ENCODE measurements around the gene POU3F2. TPM values are rescaled to one million over a fixed set of nuclear protein-coding genes. Genes with fewer than 3 reads are reported as not detected.

POU3F2 gene
- total RNA-seq, 1 donor from 2014 or later = not detected

DNA sequence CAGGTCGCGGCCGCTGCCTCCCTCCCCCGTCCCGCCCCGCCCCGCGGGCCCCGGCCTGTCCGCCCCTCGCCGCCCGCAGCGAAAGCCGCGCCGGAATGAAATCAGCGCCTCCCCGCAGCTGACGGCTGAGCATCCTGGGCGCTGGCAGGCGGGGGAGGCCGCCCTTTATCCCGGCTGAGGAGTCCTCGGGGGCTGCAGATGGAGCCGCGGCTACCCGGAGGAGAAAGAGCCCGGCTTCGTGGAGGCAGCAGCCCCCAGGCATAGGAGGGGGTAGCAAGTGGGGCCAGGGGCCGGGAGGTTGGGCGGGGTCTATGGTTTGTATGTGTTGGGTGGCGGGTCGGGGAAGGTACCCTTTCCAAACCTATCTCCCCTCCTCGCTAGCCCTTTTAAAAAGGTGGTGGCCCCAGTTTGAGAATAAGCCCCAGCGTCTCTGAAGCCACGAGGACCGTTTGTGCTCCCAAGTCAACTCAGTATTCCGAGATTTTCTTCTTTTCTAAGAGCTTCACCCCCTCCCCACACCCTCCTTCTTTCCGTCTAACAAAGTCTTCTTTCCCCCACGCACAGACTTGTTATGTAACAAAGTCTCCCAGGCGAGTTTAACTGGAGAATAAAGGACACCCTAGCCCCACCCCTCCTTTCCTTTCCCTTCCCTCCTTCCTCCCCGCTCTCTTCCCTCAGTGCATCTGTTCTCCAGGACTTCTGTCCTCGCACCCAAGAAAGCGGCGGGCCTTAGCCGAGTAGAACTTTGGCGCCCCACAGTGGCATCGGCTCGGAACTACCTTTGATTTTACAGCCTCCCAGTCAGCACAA, 11.0 kb downstream of the POU3F2 start:
- intact Hi-C loops (cut with micrococcal nuclease) = loop anchor here (1.0 to 5.0 kb wide), 9 partner anchors 11 to 1777 kb away; partner anchors contain the start of genes FBXL4 and POU3F2
- Mint-ChIP-seq H3K4me1 (peaks cover 30% of the 10 kb centered on the region), H3K4me3 (peak overlapping the region; percentile 74), H3K27ac (no peak overlapping the region), H3K9me3 (no peaks in the 10 kb centered on the region), H3K27me3 (peaks cover 78% of the 10 kb centered on the region), H3K36me3 (ENCODE audit: low read depth) (no peaks in the 10 kb centered on the region)
- DNase-seq (peak; percentile 60), ATAC-seq (ENCODE audit: low read depth) (peak; percentile 77)
- POLR2A ChIA-PET = no interaction called here
- CTCF ChIA-PET = interaction anchor here (0.7 to 1.8 kb wide), 2 partner anchors 15 to 17 kb away, joined by 3 to 4 read pairs; no protein-coding TSS in a partner anchor
- TF ChIP-seq, protein P1, sequence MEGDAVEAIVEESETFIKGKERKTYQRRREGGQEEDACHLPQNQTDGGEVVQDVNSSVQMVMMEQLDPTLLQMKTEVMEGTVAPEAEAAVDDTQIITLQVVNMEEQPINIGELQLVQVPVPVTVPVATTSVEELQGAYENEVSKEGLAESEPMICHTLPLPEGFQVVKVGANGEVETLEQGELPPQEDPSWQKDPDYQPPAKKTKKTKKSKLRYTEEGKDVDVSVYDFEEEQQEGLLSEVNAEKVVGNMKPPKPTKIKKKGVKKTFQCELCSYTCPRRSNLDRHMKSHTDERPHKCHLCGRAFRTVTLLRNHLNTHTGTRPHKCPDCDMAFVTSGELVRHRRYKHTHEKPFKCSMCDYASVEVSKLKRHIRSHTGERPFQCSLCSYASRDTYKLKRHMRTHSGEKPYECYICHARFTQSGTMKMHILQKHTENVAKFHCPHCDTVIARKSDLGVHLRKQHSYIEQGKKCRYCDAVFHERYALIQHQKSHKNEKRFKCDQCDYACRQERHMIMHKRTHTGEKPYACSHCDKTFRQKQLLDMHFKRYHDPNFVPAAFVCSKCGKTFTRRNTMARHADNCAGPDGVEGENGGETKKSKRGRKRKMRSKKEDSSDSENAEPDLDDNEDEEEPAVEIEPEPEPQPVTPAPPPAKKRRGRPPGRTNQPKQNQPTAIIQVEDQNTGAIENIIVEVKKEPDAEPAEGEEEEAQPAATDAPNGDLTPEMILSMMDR (IDR thresholded peaks at IDR 0.05) = peak; percentile 48

DNA sequence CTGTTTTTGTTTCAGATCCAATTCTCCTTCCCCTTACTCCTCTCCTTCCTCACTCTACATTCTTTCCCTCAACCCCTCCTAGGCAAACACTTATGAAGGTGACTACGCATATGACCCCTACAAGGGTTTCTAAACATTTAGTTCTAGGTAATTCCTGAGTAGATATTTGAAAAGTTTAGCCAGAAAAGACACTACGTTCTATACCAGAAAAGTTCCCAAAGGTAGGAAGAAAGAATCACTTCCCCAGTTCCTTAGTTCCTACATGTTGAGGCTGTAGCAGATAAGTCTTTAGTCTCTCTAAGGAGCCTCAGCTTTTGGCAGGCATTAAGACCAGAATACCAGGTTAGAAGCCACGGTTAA, 11.6 kb downstream of the POU3F2 start:
- H3K27me3 Mint-ChIP-seq = peaks cover 73% of the 10 kb centered on the region
- H3K4me3 Mint-ChIP-seq = peak overlapping the region; percentile 74
- no peaks in the 10 kb centered on the region for H3K9me3 Mint-ChIP-seq
- no peaks in the 10 kb centered on the region for H3K36me3 Mint-ChIP-seq (ENCODE audit: low read depth)
- ATAC-seq (ENCODE audit: low read depth) (no peak), DNase-seq (no peak)
- CTCF ChIA-PET = interaction anchor here (1.8 kb wide), 1 partner anchor 17 kb away, joined by 4 read pairs; no protein-coding TSS in a partner anchor
- H3K27ac Mint-ChIP-seq = no peak overlapping the region
- H3K4me1 Mint-ChIP-seq = peaks cover 30% of the 10 kb centered on the region
- intact Hi-C loops (cut with micrococcal nuclease) = loop anchor here (5.0 kb wide), 4 partner anchors 101 to 1611 kb away; partner anchors contain the start of gene FBXL4
- TF ChIP-seq, protein P1 (IDR thresholded peaks at IDR 0.05) = no peak
- POLR2A ChIA-PET = no interaction called here

DNA sequence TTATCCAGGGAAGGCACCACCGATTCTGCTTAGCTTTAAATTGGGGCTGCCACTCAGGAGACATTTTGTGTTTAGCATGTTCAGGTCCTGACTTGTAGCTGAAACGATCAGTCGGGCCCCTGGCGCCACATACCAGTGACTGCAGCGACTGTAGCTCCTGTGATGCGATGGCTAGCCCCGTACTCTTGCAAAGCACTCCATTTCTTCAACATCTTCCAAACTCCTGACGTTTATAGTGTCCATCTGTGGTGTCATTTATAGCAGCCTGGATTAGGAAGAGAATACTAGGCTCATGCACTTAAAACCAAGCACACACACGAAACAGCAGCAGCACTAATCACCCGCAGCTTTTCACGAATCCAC, 13.0 kb downstream of the POU3F2 start:
- CTCF ChIA-PET = interaction anchor here (0.8 to 1.3 kb wide), 2 partner anchors 20 to 1353 kb away, joined by 3 to 4 read pairs; no protein-coding TSS in a partner anchor
- intact Hi-C loops (cut with micrococcal nuclease) = loop anchor here (5.0 kb wide), 4 partner anchors 100 to 1610 kb away; partner anchors contain the start of gene FBXL4
- ATAC-seq (ENCODE audit: low read depth) = no peak

DNA sequence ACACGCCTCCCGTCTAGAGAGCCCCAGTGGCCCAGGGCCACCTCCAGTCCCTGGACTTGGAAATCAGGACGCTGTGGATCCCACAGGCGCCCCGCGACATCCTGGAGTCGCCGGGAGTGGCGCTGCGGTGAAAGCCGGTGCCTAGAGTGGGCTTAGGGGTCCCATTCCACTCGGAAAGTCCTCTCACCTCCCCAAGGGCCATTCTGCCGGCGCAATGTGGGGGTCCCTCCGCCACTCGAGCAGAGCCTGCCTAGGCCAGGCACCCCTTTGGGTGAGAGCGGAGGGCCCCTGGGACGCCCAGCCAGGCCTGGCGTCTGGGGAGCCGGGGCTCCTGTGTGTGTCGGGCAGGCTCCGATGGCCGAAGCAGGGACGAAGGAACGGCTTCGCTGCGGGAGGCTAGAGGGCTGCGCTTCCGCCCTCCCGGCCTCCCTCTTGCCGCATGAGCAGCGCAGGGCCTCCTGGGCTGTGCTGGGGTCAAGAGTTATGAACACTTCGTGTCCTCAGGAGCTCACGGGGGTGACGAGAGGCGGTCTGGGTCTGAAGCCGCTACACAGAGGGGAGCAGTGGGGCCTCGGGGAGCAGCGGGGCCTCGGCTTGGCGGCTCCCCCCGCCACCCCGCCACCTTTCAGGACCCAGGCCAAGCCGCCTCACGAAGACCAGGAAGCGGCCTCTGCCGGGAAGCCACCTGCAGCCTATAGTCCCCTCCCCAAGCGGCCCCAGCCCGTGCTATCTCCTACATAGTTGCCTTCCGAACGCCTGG, 13.6 kb downstream of the POU3F2 start:
- no peak for ATAC-seq (ENCODE audit: low read depth)
- peaks cover 63% of the 10 kb centered on the region for H3K27me3 Mint-ChIP-seq
- TF ChIP-seq, protein P1 (IDR thresholded peaks at IDR 0.05) = no peak
- H3K4me3 Mint-ChIP-seq = no peak overlapping the region
- no peak for DNase-seq
- peaks cover 28% of the 10 kb centered on the region for H3K4me1 Mint-ChIP-seq
- H3K9me3 Mint-ChIP-seq = no peaks in the 10 kb centered on the region
- H3K36me3 Mint-ChIP-seq (ENCODE audit: low read depth) = no peaks in the 10 kb centered on the region
- intact Hi-C loops (cut with micrococcal nuclease) = loop anchor here (5.0 kb wide), 4 partner anchors 99 to 1609 kb away; partner anchors contain the start of gene FBXL4
- CTCF ChIA-PET = no interaction called here
- POLR2A ChIA-PET = no interaction called here
- no peak overlapping the region for H3K27ac Mint-ChIP-seq

More for the DNA sequence above, 13.0 kb downstream of the POU3F2 start:
- Mint-ChIP-seq H3K9me3 (no peaks in the 10 kb centered on the region), H3K4me3 (no peak overlapping the region), H3K4me1 (peaks cover 30% of the 10 kb centered on the region), H3K36me3 (ENCODE audit: low read depth) (no peaks in the 10 kb centered on the region), H3K27ac (no peak overlapping the region), H3K27me3 (peaks cover 68% of the 10 kb centered on the region)
- TF ChIP-seq, protein P1 (IDR thresholded peaks at IDR 0.05) = no peak
- POLR2A ChIA-PET = no interaction called here
- no peak for DNase-seq
